DLD1 (cell line): ENCODE measurements around the gene EBLN1.

Experiments used
- in situ Hi-C: cut with HindIII; loops from 2 replicates; pipeline ENCODE4 v1.10.0; 2017; ENCODE audit warnings: low sequenced_read_pairs

EBLN1 gene

DNA sequence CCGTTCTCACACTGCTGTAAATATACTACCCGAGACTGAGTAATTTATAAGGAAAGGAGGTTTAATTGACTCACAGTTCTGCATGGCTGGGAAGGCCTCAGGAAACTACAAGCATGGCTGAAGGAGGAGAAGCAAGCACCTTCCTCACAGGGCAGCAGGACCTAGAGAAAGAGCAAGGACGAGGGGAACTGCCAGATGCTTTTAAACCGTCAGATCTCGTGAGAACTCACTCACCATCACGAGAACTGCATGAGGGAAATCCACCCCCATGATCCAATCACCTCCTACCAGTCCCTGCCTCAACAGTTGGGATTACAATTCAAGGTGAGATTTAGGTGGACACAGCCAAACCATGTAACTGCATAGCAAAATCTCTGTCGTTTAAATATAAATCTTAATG, at the start of gene EBLN1:
EBLN1 (minus strand) TSS at position 174 of the 400 bp plus-strand sequence. CDS start 8,032 bp downstream, outside the sequence.
- in situ Hi-C loops: no loop called here

DNA sequence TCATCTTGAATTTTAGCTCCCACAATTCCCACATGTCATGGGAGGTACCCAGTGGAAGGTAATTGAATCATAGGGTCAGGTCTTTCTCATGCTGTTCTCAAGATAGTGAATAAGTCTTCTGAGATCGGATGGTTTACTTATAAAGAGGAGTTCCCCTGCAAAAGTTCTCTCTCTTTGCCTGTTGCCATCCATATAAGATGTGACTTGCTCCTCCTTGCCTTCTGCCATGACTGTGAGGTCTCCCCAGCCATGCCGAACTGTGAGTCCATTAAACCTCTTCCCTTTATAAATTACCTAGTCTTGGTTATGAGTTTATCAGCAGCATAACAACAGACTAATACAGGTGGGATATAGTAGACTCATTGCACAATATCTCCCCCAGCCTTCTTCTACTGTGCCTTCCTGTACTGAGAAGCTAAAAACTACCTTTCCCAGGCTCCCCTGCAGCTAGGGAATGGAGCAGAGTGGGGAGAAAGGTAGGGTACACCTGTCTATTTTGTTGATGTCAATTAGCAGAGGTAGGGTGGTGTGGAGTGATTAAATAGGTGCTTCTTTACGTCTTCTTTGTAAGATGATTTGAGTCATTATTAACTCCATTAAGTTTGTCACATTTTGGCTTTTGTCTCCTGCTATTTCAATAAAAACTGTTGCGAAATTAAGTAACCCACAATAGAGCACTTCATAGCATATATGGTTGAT, 48.2 kb upstream of the EBLN1 start:
- in situ Hi-C loops: no loop called here

DNA sequence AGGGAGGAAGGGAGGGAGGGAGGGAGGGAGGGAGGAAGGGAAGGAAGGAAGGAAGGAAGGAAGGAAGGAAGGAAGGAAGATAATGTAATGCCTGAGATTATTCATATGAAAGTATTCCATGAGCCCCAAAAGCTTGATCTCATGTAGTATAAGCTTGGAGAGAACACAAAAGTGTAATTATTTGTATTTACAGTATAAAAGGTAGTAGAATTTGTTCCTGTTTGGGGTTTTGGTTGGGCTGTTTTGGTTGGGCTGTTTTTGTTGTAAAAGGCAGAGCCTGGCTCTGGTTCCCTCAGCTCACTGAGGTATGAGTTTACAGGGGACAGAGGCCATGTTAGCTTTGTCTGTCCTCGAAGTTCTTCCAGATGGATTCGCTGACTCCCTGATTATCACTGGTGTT, 45.3 kb upstream of the EBLN1 start:
- in situ Hi-C loops: no loop called here

DNA sequence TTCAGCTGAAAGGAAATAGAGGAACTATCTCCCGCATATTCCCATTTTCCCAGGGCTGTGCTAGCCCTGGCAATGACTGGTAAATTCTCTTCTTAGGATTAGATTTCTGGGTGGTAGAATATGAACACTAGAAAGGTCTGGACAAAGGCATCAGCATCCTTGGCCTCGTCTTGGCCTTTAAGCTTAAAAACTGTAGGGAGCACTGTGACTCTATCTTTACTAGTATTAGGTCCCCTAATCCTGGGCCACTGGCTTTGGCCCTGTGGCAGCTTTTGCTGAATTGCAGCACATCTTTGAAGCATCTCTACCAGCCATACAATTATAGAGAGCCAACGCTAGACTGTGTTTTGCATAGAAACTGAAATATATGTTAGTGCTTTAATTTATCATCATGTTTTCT, 41.5 kb upstream of the EBLN1 start:
- in situ Hi-C loops: no loop called here

DNA sequence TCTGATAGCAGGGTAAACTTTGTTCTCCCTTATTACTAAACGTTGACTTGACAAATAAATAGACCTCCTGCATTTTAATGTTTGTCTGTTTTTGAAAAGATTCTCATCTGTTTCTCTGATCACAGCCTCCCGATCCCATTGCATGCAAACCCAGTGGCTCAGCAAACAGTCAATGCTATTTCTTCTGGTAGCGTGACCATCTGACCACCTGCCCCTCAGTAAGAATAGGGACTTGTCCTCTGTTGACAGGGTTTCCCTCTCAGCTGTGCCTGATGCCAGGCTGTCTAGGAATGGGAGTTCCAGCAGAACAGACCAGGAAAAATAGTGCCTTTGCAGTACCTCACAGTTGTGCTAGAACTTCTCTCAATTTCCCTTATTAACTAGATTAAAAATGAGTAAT, 40.7 kb upstream of the EBLN1 start:
- in situ Hi-C loops: no loop called here

DNA sequence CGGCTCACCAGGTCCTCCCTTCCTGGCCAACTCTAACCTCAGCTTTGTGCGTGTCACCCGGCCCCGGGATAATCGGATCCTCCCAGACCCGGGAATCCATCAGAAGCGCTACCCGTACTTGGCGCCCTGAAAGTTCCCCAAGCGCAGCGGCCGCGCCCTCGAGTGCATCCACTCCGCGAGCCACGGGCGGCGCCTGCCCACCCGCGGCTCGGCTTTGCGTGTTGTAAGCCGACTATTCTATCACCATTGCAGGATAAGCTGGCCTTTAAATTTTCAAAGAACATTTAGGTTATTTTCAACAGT, 35.7 kb upstream of the EBLN1 start:
- in situ Hi-C loops: no loop called here

DNA sequence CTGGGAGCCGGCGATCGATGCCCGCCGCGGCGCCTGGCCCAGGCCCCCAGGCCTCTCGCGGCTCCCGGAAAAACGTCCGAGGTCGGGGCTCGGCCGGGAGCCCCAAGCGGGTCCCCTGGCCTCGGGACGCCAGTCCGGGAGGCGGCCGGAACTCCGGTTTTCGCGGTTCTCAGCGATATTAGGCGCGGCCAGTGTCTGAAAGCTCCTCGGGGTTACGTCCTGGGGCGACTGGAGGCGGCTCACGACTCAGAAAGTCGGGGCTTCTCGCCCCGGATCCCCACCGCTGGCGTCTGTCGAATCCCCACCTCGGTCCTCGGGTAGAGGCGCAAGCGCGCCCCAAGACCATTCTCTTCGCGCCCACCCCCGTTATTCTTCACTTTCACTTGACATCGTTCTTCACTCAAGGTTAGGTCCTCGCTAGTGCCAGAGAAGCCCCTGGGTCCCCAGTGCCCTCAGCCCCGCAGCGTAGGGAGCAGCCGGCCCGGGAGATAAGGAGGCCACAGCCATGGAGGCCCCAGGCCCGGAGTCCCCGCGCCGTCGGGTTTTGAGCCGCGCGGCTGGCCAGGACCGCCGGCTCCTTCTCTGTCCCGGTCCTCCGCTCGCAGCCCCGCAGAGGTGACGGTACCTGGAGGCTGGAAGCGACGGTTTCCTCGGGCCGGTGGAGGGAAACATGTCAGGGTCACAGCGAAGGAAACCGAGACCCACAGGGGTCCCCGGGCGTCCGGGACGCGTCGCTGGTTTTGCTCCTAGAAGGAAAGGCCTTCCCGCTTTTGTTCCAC, 35.2 kb upstream of the EBLN1 start:
- in situ Hi-C loops: no loop called here

DNA sequence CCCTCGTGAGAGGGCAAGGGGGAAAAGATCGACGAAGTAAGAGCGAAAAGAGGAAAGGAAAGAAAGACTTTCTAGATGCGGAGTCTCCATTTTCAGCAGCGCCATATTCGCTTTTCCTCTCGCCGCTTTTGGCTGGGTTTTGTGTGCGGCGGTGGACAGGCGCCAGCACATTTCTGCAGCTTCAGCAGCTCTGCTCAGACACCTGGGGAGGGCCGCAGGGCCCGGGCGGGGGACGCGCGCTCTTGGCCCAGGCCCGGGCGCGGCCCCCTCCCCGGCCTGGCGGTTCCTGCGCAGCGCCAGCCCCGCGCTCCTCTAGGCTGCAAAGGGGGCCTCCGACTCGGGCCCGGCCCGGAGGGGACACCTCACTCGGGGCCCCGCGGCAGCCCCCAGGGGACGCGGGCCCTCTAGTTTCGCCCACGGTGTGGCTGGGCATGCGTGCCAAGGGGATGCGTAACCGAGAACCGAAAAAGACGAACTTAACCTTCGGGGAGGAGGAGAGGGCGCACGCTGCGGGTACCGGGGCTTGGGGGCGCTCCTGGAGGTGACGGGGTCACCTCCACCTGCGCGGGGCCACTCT, 34.5 kb upstream of the EBLN1 start:
- in situ Hi-C loops: no loop called here

DNA sequence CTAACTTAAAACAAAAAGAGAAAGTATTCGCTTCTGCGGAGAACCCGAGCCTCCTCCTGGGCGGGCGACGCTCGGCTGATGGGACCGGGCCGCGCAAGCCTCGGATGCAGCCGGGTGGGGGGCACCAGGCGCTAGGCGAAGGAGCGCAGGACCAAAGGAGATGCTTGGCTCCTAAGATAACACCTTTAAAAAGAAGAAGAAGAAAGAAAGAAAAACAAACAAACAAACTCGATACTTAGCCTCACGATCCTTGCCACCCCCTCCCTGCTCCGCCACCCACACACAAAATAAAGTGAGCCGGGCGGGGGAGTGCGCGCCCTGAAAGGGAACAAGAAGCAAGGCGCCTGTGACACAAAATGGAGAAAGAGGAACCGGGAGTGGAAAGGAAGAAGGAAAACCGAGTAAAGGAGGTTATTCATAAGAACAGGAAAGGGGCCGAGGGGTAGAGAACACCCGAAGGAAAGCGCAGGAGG, 34.0 kb upstream of the EBLN1 start:
- in situ Hi-C loops: no loop called here

DNA sequence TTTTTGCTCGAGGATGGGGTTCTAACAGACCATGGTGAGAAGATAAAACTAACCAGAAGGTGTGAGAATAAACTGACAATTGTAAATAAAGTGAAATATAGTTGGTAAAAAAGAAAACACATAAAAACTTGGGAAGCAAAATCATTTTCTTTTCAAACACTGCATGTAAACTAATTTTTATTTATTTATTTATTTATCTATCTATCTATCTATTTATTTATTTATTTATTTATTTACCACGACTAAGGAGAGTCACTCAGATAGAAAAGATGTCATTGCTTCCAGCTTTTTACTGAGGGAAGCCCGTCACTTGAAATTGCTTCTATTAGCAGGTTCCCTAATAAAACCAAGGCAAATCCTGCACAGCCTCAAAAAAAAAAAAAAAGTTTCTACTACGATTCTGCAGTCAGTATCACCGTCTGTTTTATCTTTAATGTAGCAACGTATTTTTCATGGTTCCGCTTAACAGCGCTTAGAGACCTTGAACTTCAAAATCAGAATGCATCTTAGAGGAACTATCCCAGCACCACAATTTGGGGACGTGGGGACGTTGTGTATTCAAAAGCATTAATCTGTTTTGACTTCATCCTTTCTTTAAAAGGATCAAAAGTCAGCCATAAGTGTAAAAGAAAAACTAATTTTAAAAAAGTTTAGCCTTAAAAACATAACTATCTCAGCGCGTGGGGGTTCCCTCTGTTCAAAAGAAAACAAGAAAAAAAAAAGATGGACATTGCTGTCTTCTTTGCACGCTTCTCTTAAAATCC, 33.3 kb upstream of the EBLN1 start:
- in situ Hi-C loops: no loop called here

DNA sequence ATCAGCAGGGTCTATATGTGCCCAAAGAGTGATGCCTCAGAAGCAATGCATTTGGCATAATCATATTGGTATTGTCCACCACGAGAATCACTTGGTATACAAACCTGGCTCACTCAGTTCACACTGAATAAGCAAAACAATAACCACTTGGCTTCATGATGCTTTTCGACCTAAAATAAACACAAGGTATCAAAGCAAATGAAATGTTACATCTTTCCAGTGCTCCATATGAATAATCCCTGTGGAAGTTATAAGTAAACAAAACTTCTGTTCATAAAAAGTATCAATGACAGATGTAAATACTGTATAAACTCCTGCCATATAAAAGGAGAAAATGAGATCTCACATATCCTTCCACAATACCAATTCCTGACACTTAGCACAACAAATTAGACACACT, 29.8 kb upstream of the EBLN1 start:
- in situ Hi-C loops: loop anchor here (25.0 kb wide), 1 partner anchor 740 kb away; no protein-coding TSS in a partner anchor

DNA sequence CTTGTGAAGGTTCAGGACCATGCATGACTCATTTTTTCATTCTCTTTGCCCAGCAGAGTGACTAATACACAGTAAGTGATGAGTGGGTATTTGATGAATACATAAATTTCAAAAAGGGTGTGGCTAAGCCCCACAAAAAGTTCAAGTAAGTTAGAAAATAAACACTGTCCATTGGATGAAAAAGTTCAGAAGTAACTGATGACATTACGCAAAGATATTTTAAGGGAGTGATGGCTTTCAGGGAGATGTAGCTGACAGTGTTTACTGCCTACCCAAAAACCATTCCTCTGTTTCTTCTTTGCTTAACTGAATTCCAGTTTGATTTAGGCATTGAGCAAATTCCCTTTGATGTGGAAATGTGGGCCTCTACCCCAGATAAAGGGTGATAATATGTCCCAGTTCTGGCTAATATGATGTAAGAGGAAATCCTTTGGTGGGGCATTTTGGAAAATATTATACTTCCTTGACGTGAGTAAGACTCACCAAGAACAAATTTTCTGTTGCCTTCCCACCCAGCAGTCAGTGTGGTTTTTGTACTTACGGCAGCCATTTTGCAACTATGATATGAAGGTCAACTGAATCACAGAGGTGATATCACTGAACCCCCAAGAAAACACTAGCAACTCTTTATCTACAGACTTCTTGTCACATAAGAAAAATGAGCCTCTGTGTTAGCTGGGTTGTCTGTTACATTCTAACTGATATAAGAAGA, 29.0 kb upstream of the EBLN1 start:
- in situ Hi-C loops: loop anchor here (25.0 kb wide), 1 partner anchor 740 kb away; no protein-coding TSS in a partner anchor

DNA sequence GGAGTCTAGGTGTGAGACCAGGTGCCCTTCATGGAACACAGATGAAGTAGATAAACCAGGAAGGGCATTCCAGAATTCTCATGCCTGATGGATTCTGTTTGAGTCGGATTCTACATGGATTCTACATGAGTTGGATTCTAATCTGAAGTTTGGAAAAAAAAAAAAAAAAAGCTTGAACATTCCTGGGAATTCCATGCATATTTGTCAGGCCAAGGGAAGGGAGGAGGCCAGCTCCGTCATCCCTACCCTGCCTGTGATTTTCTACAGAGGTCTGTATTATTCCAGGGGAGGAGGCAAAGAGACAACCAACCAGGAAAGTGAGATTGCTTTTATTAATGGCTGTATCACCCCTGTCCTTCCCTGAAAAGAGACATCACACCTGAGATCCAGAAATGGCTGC, 27.8 kb upstream of the EBLN1 start:
- in situ Hi-C loops: loop anchor here (25.0 kb wide), 1 partner anchor 742 kb away; no protein-coding TSS in a partner anchor

DNA sequence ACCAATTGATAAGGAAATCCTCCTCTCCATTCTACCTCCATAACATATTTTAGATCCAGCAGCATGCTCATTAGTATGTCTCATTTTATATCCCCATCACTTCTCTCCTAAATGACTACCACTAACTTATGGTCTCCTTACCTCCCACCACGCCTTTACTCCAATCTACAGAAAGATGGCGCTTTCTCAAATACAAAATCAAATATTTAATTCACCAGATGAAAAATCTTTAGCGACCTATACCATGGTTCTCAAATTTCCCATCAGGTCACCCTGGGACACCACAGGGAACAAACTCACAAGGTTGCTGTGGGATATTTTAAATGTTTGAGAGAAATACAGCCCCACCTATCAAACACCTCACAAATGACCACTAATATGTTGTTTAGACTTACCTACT, 27.0 kb upstream of the EBLN1 start:
- in situ Hi-C loops: loop anchor here (25.0 kb wide), 1 partner anchor 742 kb away; no protein-coding TSS in a partner anchor

DNA sequence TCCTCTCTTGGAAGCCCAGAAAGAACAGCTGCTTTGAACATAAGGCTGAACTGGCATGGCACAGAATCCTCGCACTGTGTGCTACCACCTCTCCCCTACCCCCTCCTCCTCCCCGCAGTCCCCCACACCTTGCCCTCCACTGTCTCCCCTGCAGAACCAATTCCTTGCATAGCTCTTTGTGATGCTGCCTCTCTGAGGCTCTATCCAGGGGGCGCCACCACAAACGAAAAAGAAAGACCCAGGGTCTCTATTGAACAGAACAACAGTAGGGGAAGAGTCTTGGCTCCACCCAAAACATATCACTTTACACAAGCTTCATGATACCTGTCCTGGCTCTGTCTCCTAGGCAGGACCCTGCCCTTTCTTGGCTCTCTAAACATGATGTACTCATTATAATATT, 26.2 kb upstream of the EBLN1 start:
- in situ Hi-C loops: loop anchor here (25.0 kb wide), 1 partner anchor 743 kb away; no protein-coding TSS in a partner anchor

DNA sequence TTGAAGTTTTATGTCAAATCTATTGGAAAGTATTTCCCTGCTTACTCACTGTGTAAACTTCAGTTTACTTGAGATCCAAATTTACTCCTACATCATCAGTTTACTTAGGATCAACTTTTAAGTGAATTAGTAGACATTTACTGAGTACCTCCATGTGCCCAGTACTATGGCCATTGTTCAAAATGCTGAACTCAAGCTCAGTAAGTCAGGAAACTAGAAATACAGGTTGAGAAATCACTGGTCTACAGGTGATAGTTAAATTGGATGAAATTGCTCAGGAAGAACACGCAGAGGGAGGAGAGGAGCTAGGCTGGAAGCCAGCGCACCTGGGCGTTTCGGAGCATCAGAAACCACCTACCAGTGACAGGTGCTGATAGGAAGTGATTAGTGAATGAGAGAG, 25.5 kb upstream of the EBLN1 start:
- in situ Hi-C loops: loop anchor here (25.0 kb wide), 1 partner anchor 744 kb away; no protein-coding TSS in a partner anchor

DNA sequence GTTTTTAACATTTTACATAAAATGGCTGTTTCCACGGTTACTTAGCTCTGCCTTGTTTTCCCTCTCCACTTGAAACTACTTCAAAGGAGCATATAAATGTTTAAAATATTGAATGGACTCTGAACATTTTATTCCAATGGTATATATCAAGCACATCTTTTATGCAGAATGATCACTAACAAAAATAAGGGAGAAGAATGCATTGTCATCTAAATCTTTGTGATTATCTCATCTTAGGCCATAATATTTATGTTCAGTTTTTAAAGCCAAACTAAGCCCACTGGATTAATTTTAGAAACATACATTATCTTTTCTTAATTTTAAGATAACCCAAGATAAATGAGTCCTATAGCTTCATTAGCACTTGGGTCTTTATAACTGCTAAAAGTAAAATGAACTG, 13.4 kb upstream of the EBLN1 start:
- in situ Hi-C loops: loop anchor here (25.0 kb wide), 1 partner anchor 756 kb away; no protein-coding TSS in a partner anchor

DNA sequence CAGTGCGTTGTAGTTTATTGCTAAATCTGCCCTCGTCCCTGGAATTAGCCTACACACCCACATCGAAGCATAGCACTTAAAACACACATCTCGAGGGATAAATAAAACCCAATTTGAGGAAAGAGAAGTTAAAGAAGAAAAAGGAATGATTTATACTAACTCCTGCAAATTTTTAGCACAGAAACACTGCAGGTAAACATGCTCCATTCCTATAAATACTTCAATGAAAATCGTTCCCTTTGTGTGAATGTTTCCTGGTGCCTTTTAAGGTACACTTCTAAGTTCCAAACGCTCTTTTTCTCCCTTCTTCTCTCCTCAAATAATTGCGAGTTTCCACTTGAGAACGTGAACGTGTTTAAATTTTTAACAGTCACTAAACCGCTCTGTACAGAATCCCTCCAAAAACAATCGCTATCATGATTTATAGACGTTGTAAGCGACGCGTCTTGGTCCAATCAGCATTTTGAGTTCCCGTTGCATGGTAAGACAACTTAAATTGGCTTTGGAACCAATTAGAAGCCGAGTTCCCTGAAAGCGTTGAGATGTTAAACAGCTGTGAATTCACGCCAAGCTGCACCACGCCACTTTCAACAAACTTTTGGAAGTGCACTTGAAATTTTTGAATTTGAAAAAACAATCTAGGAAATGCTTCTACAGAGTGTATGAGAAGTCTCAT, 12.5 kb upstream of the EBLN1 start:
- in situ Hi-C loops: loop anchor here (25.0 kb wide), 1 partner anchor 757 kb away; no protein-coding TSS in a partner anchor

DNA sequence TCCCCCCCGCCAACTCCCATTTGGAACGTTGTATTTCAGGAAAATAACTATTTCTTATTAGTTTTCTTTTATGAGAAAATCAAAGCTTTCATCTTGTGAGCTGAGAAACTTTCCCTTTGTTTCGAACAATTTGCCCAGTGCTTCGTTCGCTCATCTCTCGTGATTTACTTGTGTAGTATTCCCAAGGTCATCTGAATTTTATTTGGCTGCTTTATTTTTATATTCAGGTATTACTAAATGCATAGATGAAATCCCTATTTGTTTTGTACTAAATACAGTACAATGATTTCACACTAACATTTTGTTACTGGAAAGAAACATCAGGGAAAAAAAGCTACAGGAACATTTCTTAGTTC, 12.0 kb upstream of the EBLN1 start:
- in situ Hi-C loops: loop anchor here (25.0 kb wide), 1 partner anchor 758 kb away; no protein-coding TSS in a partner anchor
